Vagina (tissue), 2 donors: ENCODE results near the gene ERH.

ENCODE experiments used
- CTCF ChIP-seq, 3 experiments: fragments of 450-650 bp in 2 of 3; fragments of 200-600 bp in 1 of 3; sonication (generic) in 1 of 3; IDR thresholded peaks; one replicate each; pipeline ENCODE4 v1.5.1; 2017 to 2019; ENCODE audit warnings: antibody characterized with exemption in 3 of 3, mild to moderate bottlenecking in 2 of 3, moderate library complexity in 2 of 3
- POLR2A ChIP-seq, 2 donors: fragments of 450-650 bp; IDR thresholded peaks; one replicate each; pipeline ENCODE4 v1.6.1; 2017; ENCODE audit warnings: antibody characterized with exemption in 2 of 2, mild to moderate bottlenecking in 2 of 2, moderate library complexity in 2 of 2

GRCh38 chr14:69375182-69375581, 22.9 kb downstream of the ERH start:
- TF ChIP-seq POLR2A (IDR thresholded peaks at IDR 0.05) = no peak
- TF ChIP-seq CTCF (IDR thresholded peaks at IDR 0.05) = no peak
